ELF-1 (cell line): ENCODE results near the gene INKA1.

Experiments
- DNase-seq: peaks from one replicate; pipeline ENCODE4 v3.0.0-alpha.2; 2016; ENCODE audit warnings: low read depth, low spot score

The INKA1 gene

DNA sequence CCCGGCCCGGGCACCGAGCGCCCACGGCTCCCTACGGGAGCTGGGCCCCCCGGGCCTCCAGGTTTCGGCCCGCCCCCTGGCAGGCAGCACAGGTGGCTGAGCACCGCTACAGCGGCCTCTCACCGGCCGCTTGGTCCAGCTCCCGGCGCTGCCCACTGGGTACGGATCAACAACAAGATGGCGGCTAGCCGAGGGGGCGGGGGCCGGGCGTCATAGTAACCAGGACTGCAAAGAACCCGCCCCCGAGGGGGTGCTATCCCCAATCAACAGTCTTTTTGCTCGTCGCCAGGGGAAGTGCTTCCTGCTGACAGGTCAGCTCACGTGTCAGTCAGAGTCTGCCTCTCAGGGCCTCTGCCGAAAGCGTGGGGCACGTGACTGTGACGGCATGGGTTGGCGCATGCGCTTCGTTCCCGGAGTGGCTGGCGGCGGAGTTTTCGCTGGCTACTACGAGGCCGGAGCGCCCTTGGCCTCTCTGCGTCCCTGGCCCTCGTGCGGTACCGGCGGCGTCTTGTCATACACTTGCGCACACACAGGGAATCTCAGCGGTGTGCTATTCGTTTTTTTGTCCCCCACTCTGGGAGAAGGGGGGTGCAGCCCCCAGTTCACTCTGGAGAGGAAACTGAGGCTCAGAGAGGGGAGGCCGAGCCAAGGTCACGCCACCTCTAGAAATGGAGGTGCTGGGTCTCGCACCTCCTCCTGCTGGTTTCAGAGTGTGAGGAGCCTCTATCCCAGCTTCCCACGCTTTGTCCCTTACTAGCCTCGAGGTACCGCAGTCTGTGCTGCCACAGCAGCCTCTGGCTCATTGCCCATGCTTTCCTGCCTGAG, 16.5 kb upstream of the INKA1 start, which contains the start of gene IP6K1:
Gene IP6K1, minus strand, starts transcription at position 186 of the 825 bp plus-strand sequence. CDS start 38,502 bp downstream, outside the sequence.
- DNase-seq: peak; percentile 100

- no peak for DNase-seq
Measured at GRCh38 chr3:49787182-49787464, 15.9 kb upstream of the INKA1 start.

- DNase-seq: no peak
Measured at GRCh38 chr3:49787536-49787935, 15.5 kb upstream of the INKA1 start.

DNA sequence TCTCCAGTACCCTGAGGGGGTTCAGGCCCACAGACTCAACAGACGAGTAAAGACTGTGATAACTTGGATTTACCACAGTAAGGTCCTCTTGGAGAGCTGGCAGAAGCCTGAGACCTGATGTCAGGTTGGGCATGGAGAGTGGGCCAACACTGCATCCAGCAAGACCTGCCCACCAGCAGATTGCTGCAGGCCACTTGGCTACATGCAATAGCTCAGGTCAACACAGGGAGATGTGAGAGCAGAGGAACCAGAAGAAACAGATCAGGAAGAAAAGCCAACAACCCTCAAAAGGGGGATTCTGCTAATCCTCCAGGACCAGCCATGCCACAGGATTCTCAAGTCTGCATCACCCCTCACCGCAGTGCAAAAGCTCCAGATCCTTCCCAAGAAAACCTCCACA, 15.0 kb upstream of the INKA1 start:
- DNase-seq: no peak

- DNase-seq: peak; percentile 58
Measured at GRCh38 chr3:49790626-49791411, 12.2 kb upstream of the INKA1 start.

DNA sequence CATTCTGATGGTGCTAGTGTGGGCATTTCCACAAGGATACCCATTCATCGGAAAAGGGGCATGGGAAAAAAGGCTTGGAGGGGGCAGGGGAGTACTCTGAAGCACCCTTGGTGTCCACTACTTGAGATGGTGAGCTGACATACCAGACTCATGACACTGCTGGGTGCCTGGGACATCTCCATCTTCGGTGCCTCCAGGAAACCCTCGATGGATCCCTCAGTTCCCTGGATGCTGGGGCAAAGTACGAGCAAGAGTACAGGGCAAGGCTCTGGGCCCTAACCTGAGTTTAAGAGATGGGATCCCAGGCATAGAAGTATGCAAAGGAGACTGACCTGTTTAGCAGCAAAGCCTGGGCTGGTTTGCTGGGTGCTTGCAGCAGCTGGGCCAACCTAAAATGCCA, 11.5 kb upstream of the INKA1 start:
- no peak for DNase-seq

DNA sequence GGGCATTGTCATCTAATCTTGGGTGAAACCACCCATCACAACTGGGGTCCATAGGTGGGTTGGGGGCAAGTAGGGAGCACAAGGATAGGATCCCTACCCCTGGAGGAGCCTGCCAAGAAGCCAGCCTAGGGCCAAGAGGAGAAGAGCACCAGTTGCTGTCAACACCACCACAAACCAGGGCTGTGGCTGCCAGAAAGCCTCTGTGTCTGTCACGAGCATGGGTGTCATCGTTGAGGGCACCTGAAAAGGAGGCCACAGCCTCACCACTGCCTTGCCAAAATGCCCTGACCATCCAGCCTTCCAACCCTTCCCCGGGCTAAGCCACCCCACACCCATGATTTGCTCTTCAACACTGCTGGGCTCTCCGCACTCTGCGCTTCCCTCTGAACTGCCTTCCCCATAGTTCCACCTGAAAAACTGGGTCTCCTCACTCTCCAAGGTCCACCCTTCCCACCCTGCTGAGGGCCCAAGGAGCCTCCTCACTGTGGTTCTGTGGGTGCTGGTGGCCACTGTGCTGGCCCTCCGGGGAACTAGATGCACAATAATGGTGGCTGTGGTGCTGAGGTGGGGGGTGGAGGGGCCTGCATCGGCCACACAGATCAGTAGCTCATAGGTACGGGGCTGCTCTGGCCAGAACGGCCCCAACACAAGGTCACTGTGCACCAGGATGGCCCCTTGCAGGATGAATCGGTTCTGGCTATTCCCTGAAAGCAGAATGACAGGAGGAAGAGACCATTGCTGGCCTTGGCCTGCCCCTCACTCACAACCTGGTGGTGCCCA, 10.5 kb upstream of the INKA1 start:
- DNase-seq: no peak

- DNase-seq: no peak
Measured at GRCh38 chr3:49793486-49794085, 9.5 kb upstream of the INKA1 start.

DNA sequence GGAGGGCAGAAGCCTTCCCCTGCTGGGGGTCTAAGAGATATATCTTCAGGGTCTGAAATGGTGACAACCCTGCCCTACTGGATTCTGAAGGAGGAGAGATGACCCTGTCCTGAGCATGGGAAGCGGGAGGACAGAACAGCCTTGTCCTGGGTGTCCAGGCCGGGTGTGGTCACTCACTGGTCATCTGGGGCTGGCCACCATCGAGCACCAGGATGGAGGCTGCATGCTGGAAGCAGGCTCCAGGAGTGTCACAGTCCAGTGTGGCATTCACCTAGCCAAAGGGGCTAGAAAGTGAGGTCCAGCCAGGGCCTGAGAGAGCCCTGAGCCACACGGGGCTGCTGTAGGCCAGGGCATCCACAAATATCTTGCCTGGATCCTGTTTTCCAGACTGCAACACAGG, 8.6 kb upstream of the INKA1 start:
- no peak for DNase-seq

GRCh38 chr3:49794926-49795905, 7.8 kb upstream of the INKA1 start:
- no peak for DNase-seq

GRCh38 chr3:49799105-49799504, 4.0 kb upstream of the INKA1 start:
- DNase-seq: no peak

DNA sequence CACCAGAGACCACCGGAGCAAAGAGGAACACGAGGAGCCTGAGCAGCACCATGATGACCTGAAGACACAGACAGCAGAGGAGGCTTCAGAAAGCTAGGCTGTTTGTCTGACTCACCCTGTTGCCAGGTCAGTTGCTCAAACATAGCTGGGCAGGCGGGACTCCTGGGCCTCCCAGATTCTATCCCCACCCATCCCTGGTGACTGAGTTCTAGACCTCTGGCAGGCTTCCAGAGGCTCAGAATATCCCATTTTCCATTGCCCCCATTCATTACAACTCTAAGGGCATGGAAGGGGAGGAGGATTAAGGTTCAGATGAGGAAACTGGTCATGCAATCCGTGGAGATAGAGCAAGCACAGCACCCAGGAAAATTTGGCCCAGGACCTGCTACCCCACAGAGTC, 3.3 kb upstream of the INKA1 start, which contains the start of gene CDHR4:
Gene CDHR4, minus strand, starts transcription at position 113 of the 400 bp plus-strand sequence. Its CDS starts 61 bp downstream, at position 52.
- DNase-seq: no peak

- no peak for DNase-seq
Measured at GRCh38 chr3:49801160-49801559, 1.9 kb upstream of the INKA1 start.

- DNase-seq: no peak
Measured at GRCh38 chr3:49803465-49804140, 542 bp downstream of the INKA1 start.

- no peak for DNase-seq
Measured at GRCh38 chr3:49804141-49805041, 1.3 kb downstream of the INKA1 start.

GRCh38 chr3:49805367-49805782, 2.3 kb downstream of the INKA1 start:
- no peak for DNase-seq

GRCh38 chr3:49805897-49806701, 3.0 kb downstream of the INKA1 start:
- peak; percentile 27 for DNase-seq

GRCh38 chr3:49806850-49807249, 3.8 kb downstream of the INKA1 start:
- no peak for DNase-seq
